Stimulated activated CD4-positive, alpha-beta T cell treated with anti-CD3 and anti-CD28 coated beads, Interleukin-15, amount 100 ng/mL, for 24 hours (primary cell): Measurements from ENCODE around the gene MAPK4.
"Not testable (repeated sequence)": the region's sequence is repeated elsewhere in the genome, so short reads cannot be mapped to it uniquely, and the experiment has no call there.

Source experiments
- DNase-seq: peaks from one replicate; pipeline ENCODE4 v3.0.0-alpha.2; 2020

The MAPK4 gene

DNA sequence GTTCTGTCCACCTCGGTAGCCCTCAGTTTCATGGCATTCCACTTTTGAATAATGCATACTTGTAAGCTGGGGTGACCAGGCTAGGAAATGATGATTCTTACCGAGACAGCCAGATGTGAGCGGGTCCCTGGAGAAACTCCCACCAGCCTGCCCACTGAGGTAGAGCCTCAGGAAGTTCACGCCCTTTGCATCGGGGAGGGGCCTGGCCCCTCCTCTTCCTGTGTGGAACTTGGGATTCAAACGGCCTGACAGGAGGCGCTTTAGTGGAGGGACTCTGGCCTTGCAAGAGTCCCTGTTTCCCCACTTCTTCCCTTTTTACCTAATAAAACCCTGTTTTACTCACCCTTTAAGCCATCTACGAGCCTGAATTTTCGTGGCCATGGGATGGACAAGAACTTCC is 215.3 kb downstream of the MAPK4 start:
- DNase-seq: no peak

DNA sequence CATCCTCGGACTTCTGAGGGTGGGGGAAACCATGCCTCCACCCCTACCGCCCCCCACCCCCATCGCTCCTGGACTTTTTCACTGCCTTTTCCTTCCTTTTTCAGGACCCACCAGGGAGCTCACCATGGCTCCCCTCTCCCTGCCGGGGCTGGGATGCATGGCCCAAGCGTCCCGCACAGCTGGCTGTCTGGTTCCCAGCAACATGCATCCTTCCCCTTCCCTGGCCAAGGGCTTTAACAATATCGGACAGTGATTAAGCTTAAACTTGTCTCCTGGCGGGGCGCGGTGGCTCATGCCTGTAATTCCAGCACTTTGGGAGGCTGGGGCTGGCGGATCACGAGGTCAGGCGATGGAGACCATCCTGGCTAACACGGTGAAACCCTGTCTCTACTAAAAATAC is 215.8 kb downstream of the MAPK4 start:
- DNase-seq: no peak

DNA sequence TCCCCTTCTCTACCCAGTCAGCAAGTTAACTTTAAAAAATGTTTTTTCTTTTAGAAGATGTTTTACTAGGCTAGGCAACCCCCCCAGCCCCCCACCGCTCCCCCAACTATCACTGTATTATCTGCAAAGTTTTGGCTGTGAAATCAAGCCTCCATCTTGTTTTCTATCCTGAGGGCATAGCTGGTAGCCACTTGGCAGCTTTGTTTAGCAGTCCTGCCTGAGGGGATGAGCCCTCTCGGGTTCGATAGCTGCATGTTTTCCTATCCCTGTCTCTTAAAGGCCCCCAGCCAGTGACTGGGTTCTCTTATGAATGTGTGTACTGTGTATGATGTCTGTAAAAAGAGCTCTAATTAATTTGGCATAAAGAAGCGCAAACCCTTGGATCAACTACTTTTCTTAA is 216.5 kb downstream of the MAPK4 start:
- DNase-seq: no peak

DNA sequence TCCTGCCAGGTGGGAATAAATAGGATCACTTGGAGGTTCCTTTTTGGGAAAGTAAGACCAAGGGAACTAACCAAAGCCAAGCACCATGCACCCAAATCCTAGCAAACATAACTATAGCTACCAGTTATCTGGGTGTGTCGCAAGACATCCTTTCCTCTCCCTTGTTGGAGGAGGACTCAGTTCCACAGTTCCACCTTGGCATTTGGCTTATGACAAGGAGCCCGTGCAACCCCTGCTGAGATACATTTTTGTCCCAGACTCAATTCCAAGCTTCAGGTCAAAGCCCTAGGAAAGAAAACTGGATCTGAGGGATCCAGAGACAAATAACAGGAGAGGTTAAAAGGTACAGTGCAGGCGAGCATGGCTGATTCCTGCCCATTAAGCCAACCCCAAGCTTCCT is 219.1 kb downstream of the MAPK4 start:
- not testable (repeated sequence) for DNase-seq
